ENCODE measurements around the gene PPP1R12C.

Gene PPP1R12C

DNA sequence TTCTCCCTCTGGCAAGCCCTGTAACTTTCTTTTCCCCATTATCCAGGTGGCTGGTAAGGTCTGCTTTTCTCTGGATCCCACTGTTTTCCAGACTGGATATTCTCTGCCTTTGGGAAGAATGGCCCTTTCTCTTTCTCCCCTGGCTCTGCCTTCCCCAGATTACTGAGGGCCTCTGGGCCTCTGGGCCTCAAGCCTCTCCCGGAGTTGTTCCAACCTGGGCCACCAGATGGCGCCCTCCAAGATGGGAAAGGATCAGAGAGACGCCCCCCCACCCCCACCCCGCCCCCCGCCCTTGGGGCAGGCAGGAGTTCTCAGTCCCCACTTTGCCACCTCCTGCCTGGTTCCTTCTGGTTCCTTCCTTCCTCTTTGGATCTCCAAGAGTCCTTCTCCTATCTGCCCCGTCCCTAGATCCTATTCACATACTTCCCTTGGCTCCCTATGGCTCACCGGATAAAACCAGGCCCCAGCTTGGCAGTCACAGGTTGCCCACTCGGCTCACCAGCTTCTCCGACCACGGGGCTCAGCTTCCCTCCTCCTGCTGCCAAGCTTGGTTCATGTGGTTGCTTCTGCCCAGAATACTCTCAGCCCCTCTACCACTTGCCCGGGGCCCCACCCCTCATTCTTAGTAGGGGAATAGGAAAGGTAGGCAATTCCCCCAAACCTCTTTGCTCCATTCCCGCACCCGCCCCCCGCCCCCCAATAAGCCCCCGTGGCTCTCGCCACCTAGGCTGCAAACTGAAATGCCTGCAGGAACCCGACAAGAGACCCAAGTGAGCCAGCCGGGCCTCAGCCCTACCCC lies 28.7 kb downstream of the PPP1R12C start:
- peak; percentile 78 for DNase-seq

DNA sequence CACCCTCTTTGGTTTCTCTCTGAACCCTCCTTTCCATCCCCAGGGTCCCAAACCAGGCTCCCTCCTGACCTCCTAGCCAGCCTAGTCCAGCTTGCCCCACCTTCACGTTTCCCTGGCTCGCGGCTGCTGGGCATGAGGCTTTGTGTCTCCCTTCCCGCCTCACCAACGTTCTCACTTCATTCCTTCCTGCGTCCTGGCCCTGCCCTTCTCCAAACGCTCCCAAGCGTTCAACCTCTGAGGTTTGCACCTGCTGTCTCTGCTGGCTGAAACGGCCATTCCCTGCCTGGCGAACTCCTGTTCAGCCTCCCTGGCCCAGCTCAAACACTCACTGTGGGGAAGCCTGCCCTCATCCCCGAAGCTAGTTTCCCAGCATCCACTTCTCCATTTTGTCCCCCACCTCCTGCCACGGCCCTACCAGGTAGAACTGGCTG lies 29.4 kb downstream of the PPP1R12C start:
- DNase-seq, result no peak

DNA sequence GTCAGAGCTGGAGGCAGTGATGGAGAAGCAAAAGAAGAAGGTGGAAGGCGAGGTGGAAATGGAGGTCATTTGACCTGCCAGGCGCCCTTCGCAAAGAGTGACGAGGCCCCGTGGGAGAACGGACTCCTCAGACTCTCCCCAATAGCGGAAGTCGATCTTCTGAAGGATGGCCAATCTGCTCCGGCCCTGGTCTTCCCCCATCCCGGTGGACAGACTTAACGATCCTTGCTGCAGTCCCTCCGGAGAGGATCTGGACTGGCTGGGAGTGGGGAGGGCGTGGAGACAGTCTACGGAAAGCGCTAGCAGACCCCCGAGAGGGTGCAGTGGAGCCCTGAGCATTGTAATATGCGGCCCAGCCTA lies 29.9 kb downstream of the PPP1R12C start:
- DNase-seq, result no peak

DNA sequence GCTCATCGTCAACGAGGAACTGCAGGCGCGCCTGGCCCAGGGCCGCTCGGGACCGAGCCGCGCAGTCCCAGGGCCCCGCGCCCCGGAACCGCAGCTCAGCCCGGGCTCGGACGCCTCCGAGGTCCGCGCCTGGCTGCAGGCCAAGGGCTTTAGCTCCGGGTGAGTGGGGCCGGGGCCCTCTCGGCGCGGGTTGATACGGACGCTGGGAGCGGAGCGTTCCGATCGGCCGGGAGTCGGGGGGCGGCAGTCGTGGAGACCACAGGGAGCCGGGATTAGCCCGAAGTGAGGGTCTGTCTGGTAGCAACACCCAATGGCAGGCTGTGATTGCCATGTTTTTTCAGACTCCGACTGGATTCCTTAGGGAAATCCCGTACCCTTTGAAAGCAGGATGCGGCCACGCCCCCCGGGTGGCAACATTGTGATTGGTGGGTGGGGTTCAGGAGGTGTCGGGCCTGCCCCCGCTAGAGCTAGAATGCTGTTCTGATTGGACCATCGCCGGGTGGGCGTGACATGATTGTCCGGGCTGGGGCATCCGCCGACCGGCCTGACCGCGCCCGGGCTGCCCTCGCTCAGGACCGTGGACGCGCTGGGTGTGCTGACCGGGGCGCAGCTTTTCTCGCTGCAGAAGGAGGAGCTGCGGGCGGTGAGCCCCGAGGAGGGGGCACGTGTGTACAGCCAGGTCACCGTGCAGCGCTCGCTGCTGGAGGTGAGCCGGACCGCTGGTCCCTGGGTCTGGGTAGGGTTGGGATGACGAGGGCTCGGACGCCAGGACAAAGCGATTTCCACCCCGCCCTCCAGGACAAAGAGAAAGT lies 30.5 kb downstream of the PPP1R12C start:
- peak; percentile 60 for DNase-seq

DNA sequence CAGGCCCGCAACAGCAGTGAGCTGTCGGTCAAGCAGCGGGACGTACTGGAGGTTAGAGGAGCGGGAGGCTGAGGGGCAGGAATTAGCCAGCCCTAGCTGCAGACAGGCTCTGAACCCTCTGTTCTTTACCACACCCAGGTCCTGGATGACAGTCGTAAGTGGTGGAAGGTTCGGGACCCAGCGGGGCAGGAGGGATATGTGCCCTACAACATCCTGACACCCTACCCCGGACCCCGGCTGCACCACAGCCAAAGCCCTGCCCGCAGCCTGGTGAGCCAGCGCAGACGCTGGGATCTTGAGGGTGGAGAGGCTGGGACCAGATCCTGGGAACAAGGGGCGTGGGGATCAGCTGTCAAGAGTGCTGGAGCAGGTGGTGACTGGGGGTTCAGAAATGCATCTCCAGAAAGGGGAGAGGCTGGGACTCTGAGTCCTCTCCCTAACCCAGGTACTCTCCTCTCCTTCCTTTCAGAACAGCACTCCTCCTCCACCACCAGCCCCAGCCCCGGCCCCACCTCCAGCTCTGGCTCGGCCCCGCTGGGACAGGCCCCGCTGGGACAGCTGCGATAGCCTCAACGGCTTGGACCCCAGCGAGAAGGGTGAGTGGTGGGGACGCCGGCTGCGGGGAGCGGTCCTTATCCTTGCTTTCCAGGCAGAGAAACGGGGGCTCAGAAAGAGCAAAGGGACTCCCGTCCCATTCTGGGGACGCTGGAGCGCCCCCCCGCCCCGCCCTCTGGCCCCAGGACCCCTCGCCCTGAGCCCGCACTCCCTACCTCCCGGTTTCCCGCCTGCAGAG lies 31.3 kb downstream of the PPP1R12C start:
- no peak for DNase-seq

DNA sequence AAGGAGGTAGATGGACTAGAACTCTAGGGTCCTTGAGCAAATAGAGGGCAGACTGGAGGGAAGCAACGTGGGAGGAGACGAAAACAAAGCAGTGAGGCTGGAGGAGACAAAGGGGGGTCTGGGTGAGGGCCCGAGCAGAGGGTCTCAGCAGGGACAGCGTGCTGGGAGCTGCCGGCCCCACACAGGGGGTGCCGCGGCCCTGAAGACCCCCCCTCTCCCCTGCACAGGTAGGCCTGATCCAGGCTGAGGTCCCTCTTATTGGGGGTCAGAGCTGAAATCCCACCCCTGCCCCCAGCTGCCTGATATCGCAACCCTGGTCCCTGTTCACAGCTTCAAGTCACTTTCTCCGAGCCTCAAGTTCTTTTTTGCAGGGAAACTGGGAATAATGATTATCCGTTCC lies 33.0 kb downstream of the PPP1R12C start:
- no peak for DNase-seq

DNA sequence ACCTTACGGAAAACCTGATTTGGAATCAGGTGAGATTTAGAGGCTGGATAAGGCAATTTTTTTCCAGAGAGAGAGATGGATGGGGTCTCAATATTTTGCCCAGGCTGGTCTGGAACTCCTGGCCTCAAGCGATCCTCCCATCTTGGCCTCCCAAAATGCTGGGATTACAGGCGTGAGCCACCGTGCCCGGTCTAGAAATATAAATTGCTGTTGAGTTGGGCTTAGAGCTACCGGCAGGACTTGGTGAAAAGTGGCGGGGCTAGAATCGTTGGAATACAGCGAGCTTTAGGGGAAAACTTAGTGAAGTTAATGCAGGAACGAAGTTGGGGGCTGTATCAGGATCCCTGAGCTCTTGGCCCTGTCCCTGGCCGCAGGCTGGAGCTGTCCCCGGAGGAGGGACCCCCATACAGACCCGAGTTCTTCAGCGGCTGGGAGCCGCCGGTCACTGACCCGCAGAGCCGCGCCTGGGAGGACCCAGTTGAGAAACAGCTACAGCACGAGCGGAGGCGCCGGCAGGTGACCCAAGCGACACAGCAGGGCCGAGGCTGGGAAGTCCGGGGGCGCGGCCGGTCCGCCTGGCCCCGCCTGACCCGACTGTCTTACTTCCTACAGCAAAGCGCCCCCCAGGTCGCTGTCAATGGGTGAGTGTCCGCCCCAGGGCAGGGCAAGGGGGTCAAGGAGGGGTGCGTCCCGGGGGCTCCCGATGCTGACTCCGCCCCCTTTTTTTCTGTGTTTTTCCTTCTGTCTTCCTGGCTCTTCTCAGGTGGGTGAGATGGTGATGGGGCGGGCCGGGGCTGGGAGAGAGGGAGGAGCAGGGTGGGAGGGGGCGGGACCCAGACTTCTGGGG lies 34.2 kb downstream of the PPP1R12C start:
- no peak for DNase-seq

DNA sequence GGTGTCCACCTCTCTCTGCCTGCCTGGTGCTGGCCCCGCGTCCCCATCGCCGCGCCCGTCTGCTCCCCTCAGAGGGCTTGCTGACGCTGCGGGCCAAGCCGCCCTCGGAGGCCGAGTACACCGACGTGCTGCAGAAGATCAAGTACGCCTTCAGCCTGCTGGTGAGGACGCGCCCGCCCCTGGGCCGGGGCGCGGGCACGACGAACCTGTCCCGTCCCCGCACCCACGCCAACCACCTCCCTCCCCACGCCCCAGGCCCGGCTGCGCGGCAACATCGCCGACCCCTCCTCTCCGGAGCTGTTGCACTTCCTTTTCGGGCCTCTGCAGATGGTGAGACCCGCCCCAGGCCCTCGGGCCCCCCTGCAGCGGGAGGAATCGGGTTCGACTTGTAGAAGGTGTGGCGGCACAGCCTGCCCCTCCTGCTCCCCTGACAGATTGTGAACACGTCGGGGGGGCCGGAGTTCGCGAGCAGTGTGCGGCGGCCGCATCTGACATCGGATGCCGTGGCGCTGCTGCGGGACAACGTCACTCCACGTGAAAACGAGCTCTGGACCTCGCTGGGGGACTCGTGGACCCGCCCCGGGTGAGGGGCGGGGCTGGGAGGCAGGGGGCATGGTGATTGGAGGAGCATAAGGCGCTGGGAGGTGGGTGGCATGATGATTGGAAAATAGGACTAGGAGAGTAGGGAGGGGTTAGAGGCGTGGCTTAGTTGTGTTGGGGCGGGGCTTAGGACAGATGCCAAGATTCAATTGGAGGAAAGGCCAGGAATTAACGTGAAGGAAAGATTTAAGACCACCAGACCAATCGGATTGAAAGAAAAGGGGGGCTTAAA lies 35.2 kb downstream of the PPP1R12C start:
- DNase-seq, result peak; percentile 67

DNA sequence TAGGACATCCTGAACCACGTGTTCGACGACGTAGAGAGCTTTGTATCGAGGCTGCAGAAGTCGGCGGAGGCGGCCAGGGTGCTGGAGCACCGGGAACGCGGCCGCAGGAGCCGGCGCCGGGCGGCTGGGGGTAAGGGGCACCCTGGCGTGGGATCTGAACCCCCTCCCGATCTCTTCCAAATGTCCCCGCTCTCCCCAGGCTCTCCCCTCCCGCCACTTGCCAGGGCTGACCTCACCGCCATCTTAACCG lies 35.7 kb downstream of the PPP1R12C start:
- DNase-seq, result no peak

DNA sequence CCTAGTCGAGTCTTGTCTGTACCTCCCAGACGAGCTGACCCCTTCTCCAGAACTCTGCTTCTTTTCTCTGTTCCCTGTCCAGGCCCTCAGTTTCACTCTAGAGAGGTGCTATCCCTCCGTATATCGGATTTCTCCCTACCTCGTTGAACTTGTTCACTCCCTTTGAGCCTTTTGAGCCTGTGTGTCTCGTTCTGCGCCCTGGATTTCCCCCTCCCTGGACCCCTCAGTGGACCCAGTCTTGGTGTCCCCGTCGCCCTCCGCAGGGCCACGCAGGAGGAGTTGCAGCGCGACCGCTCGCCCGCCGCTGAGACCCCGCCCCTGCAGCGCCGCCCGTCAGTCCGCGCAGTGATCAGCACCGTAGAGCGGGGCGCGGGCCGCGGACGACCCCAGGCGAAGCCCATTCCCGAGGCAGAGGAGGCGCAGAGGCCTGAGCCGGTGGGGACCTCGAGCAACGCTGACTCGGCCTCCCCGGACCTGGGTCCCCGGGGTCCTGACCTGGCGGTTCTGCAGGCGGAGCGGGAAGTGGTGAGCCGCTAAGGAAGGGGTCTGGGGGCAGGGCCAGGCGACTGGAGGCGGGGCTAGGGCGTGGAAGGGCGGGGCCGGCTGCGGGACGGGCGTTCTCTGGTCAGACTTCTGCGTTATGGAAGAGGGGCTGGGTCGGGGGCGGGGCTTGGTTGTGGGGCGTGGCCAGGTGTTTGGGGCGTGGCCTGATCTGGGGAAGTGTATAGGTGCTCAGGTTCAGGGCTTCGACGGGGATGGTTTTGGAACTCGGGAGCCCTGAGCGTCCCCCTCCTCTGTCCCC lies 36.3 kb downstream of the PPP1R12C start:
- peak; percentile 95 for DNase-seq

DNA sequence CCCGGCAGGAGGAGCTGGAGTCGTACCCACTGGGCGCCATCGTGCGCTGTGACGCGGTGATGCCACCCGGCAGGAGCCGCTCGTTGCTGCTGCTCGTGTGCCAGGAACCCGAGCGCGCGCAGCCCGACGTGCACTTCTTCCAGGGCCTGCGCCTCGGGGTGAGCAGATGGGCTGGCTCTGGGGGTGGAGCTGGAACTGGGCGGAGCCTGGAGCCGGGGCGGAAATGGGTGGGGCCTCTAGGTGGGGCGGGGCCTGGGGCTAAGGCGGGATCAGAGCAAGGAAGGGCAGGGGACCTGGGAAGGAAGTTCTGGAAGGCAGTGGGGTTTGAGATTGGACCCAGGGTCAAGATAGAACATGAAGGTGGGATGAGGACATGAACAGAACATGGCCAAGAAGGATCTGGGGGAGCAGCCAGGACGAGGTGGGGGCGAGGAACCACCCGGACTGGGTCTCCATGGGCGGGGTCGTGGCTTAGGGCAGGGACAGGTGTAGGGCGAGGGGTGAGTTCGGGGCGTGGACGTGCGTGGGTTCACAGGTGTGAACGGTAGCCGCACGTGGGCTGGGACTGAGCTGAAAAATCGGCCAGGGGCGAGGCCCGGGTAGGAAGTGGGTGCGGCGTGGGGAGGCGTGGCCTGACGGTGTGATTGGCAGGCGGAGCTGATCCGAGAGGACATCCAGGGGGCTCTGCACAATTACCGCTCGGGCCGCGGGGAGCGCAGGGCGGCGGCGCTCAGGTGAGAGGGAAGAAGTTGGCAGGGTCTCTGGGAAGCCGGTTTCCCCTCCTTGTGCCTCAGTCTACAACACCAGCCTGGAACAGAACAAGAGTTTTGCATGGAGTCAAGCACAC lies 37.1 kb downstream of the PPP1R12C start:
- DNase-seq, result peak; percentile 70

DNA sequence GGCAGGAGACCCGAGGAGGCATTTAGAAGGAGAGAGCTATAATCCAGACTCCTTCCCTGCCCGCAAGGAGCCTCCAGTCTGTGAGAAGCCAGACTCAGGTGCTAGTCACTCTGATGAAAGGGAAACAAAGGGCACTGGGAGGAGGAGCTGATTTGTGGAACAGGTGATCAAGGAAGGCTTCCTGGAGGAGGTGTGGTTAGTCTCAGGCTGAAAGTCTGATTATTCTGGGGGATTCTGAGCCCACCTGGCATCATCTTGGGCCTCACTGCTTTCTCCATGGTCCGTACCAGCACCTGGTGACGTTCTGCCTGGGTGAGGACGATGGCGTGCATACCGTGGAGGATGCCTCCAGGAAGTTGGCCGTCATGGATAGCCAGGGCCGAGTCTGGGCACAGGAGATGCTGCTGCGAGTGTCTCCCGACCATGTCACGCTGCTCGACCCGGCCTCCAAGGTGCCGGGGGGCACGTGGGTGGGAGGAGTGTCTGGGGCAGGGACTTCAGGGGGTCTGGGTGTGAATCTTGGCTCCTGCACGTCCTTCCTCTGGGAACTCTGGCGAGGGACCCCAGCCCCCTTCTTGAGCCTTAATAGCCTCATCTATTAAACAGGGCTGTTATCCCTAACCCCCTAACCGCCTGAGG lies 37.9 kb downstream of the PPP1R12C start:
- no peak for DNase-seq

DNA sequence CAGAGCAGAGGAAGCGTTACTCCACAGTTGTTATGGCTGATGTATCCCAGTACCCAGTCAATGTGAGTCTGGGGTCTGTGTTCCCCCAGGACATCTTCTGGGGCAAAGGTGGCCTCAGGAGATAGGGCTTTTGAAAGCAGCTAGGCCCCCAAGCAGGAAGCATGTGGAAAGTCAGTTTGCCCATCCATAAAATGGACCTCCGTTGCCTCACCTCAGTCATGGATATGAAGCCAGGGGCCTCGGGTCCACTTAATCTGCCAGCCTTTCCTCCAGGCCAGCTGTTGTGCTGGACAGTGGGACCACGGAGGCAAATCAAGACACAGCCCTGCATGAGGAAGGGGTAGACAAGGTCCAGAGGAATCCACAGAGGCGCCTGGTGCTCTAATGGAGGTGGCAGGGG lies 38.4 kb downstream of the PPP1R12C start:
- no peak for DNase-seq

DNA sequence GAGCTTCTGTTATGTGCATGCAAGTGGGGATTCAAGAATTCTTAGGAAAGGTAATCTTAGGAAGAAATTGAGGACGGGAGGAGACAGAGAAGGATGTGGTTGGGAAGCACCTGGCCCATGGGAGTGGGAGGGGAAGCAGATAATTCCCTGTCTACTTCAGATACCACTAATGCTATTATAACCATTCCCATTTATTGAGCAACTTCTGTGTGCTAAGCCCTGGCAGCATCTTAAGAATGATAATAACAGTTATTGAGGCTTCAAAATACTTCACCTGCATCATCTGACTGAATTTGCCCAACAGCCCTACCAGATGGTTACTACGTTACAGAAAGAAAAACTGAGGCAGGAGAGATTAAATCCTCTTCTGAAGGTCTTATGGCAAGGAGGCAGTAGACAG lies 40.3 kb downstream of the PPP1R12C start:
- DNase-seq, result no peak

DNA sequence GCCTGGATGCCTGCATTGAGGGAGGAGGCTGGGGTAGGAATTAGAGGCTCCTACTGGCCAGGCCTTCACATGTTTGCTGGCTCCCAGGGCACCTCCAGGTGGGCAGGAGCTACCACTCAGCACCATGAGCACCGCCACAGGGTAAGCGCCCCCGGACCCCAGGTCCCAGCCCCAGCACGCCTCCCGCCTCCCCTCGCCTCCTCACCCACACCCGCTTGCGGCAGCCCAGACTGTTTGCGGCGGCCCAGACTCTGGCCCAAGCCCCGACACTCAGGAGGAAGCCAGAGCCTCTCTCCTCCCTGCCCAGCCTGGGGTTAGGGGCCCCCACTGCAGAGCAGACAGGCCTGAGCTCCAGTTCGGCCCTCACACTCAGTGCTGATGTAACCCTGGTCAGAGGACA lies 41.1 kb downstream of the PPP1R12C start:
- DNase-seq, result no peak

DNA sequence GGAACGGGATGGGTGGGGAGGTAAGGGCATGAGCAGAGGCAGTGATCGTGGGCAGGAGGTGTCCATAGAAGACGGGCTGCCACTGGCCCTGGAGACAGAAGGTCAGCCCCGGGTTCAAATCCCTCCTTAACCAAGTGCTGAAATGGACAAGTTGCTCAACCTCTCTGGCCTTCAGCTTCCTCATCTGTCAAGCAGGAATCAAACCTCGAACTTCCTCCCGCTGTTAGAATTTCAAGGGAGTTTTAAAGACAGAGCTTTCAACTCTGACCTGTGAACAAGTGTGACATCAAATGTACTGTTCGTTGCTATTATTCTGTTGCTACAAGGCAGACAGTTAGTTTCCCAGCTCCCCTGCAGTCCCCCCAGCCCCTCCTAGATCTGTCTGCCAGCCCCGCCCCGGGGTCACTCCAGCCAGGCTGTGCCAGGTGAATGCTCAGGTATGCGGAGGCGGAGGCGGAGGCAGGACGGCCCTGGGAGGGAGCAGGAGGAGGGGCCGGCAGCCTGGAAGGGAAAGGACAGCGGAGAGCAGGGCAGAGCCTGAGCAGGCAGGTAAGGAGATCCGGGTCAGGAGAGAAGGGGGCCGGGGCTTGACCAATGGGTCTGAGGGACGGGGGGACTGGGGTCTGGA lies 42.0 kb downstream of the PPP1R12C start, which contains the start of gene EPS8L1:
EPS8L1 (plus strand) TSS at position 499 of the 628 bp plus-strand sequence. CDS start 576 bp downstream, outside the sequence.
- DNase-seq, result no peak

DNA sequence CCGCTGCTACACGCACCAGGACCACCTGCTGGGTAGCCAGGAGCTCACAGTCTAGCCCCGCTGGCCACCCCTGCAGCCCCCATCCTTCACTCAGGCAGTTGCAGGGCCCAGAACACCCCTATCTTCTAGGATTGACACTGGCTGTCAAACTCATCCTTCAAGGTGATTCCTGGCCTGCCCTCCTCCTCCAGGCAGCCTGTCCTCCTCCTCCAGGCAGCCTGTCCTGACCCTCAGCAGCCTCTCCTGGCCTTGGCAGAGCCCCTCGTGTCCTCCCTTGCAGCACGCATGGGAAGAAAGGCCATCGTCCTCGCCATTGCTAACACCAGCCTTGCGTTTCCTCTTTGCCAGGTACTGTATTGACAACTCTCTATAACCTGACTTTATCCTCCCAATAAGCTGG lies 45.5 kb downstream of the PPP1R12C start:
- DNase-seq, result no peak

DNA sequence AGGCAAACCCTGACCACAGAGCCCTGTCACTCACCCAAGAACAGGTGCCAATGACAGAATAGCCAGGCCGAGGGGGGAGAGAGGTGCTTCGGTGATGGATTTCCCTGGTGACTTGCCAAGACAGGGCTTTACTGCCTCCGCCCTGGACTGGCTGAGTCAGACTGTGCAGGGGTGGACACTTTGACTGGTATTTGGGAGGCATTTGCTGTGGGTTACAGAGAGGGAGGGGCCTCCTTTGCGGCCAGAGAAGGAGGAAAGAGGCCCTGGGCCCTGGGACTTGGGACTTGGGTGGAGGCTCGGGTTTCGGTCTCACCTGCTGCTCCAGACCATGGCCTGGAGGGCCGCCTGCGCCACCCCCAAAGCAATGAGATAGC lies 46.3 kb downstream of the PPP1R12C start:
- no peak for DNase-seq

Data from CD4-positive, alpha-beta T cell treated with Interleukin-10 for 1 hour (primary cell).